GM13977 (cell line): ENCODE results near the gene PLEKHH1.
A peak's percentile ranks its signal among the peaks of the same experiment; 100 is the strongest.
"Not testable (repeated sequence)": the region's sequence is repeated elsewhere in the genome, so short reads cannot be mapped to it uniquely, and the experiment has no call there.

ENCODE experiments used
- DNase-seq: peaks from one replicate; pipeline ENCODE4 v3.0.0; 2012; ENCODE audit warnings: low spot score
- CTCF ChIP-seq: IDR thresholded peaks from 2 replicates; pipeline ENCODE4 v1.5.1; 2012; ENCODE audit warnings: mild to moderate bottlenecking, control low read depth; ENCODE audit not compliant: insufficient read depth; ENCODE audit errors: extremely low read depth, missing control alignments
- in situ Hi-C: fragments of 300-500 bp; cut with MboI; formaldehyde crosslinking; loops from one replicate; pipeline ENCODE4 v1.12.0; 2022; ENCODE audit warnings: low sequenced_read_pairs, low pct_unique_long_range_greater_than_20kb, mixed read lengths, inconsistent platforms; ENCODE audit not compliant: unreplicated experiment

PLEKHH1 gene

DNA sequence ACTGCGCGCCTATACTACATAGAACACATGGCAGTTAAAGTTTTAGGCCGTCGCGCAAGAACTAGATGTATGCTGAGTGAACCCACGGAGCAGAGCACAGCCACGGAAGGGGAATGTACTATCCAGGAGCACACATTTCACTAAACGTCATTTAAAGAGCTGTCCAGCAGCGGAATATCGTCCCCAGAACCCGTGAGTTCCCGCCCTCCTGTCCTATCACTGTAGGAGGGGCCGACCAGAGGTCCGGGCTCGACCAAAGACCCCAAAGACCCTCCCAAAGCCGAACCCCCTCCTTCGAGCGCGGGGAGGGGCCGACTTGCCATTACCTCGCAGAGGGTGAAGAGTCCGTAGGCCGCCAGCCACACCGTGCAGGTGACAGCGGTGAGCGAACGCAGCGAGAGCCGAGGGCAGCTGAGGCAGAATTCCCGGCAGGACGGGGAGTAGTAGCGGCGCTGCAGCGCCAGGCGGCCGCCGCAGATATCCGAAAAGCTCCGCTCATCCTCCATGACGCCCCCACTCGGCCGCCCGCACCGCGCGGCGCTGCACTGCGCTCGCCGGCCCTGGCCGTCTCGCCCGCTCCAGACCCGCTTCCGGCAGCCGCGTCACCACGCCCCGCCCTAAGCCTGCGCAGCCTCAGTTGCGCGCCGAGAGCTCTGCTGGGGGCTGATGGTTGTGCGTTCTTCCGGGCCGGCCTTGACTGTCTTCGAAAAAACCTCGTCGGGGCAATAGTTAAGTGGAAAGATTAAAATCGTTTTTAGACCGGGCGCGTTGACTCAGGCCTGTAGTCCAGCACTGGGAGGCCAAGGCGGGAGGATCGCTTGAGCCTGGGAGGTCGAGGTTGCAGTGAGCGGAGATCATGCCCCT, 66.8 kb downstream of the PLEKHH1 start, which contains the start of gene PIGH:
TSS of gene PIGH (minus strand) at position 571 of the 864 bp plus-strand sequence. CDS start at position 506, 65 bp downstream.
- in situ Hi-C loops: no loop called here
- peak; percentile 65 for TF ChIP-seq CTCF
- peak; percentile 95 for DNase-seq

- DNase-seq, in situ Hi-C loops: not testable (repeated sequence)
Measured at GRCh38 chr14:67600562-67600974, 67.5 kb downstream of the PLEKHH1 start.

- no peak for TF ChIP-seq CTCF
- no peak for DNase-seq
- in situ Hi-C loops: no loop called here
Measured at GRCh38 chr14:67602076-67602475, 69.0 kb downstream of the PLEKHH1 start.

DNA sequence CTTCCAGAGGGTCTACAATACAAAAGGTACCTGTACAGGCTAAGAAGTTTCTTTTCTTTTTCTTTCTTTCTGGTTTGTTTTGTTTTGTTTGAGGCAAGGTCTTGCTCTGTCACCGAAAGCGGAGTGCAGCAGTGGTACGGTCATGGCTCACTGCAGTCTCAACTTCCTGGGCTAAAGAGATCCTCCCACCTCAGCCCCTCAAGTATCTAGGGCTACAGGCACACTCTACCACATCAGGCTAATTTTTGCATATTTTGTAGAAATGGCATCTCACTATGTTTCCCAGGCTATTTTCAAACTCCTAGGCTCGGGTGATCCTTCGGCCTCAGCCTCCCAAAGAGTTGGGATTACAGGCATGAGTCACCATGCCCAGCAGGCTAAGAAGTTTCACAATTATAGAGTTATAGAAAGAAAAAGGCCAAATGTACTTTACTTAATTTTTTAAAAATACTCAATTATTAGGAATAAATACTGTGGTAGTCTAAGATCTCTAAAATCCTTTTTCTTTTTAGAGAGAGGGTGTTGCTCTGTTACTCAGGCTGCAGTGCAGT, 70.0 kb downstream of the PLEKHH1 start:
- DNase-seq: no peak
- in situ Hi-C loops: no loop called here
- TF ChIP-seq CTCF: no peak

- TF ChIP-seq CTCF: no peak
- in situ Hi-C loops: no loop called here
Measured at GRCh38 chr14:67607646-67608045, 74.6 kb downstream of the PLEKHH1 start.

GRCh38 chr14:67609642-67610310, 76.7 kb downstream of the PLEKHH1 start:
- TF ChIP-seq CTCF: no peak
- in situ Hi-C loops: no loop called here
- no peak for DNase-seq

More at GRCh38 chr14:67607646-67608045, 74.6 kb downstream of the PLEKHH1 start:
- DNase-seq: no peak
